Keratinocyte (primary cell): Measurements from ENCODE around the gene SIPA1L3.

Source experiments
- EZH2 ChIP-seq: IDR thresholded peaks from one replicate; pipeline ENCODE4 v1.6.1; 2012; ENCODE audit warnings: inconsistent platforms, mild to moderate bottlenecking, low read length, moderate library complexity
- TF ChIP-seq, protein P1 (sequence below), 3 experiments: IDR thresholded peaks in 1 of 3; conservative IDR thresholded peaks in 1 of 3; optimal IDR thresholded peaks in 1 of 3; 2 replicates in 2 of 3; 3 replicates in 1 of 3; pipeline versions ENCODE3 to v1.5.1; 2011; ENCODE audit warnings: low read length in 3 of 3, mild to moderate bottlenecking in 3 of 3, moderate library complexity in 2 of 3, control low read depth in 1 of 3, inconsistent platforms in 1 of 3; ENCODE audit not compliant: insufficient read depth in 2 of 3; ENCODE audit errors: extremely low read depth in 1 of 3

DNA sequence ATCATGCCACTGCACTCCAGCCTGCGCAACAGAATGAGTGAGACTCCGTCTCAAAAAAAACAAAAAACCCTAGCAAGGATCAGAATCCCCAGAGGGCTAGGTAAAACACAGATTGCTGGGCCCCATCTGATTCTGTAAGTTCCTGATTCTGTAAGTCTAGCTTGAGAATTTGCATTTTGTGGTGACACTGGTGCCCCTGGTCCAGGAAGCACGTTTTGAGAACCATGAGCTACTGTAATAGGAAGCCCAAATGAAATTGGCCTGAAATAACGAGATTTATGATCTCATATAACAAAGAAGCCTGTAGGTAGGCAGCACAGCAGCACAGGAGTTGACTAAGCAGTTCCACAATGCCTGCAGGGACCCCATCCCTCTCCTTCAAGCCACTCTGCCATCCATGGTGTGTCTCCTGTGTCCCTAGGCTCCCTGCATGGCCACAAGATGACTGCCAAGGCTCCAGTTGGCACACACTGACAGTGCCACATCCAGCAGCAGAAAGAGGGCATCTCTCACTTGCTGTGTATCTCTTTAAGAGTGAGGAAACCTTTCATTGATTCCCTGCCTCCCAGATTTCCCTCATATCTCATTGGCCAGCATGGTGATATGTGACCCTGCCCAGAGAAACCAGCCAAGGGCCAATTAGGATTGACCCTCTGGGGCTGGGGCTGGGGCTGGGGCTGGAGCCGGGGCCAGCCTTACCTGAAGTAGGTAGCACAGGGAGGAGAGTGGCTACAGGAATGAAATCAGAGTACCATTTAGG is 21.7 kb downstream of the SIPA1L3 start:
- TF ChIP-seq, protein P1, sequence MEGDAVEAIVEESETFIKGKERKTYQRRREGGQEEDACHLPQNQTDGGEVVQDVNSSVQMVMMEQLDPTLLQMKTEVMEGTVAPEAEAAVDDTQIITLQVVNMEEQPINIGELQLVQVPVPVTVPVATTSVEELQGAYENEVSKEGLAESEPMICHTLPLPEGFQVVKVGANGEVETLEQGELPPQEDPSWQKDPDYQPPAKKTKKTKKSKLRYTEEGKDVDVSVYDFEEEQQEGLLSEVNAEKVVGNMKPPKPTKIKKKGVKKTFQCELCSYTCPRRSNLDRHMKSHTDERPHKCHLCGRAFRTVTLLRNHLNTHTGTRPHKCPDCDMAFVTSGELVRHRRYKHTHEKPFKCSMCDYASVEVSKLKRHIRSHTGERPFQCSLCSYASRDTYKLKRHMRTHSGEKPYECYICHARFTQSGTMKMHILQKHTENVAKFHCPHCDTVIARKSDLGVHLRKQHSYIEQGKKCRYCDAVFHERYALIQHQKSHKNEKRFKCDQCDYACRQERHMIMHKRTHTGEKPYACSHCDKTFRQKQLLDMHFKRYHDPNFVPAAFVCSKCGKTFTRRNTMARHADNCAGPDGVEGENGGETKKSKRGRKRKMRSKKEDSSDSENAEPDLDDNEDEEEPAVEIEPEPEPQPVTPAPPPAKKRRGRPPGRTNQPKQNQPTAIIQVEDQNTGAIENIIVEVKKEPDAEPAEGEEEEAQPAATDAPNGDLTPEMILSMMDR (optimal IDR thresholded peaks at IDR 0.05 in 1 of 3, IDR thresholded peaks at IDR 0.05 in 1 of 3, conservative IDR thresholded peaks at IDR 0.05 in 1 of 3; ENCODE audit: extremely low read depth in 1 of 3, insufficient read depth in 2 of 3, low read length in 3 of 3): no peak
- no peak for TF ChIP-seq EZH2
